ENCODE measurements around the gene AIMP1. TPM values are rescaled to one million over a fixed set of nuclear protein-coding genes. Genes with fewer than 3 reads are reported as not detected.

Gene AIMP1
- total and polyA plus RNA-seq, 2 of the 13 experiments (the other 11 are each of a cell fraction or from before 2014, with no cell fraction given) = 28.6 to 82.9 TPM

DNA sequence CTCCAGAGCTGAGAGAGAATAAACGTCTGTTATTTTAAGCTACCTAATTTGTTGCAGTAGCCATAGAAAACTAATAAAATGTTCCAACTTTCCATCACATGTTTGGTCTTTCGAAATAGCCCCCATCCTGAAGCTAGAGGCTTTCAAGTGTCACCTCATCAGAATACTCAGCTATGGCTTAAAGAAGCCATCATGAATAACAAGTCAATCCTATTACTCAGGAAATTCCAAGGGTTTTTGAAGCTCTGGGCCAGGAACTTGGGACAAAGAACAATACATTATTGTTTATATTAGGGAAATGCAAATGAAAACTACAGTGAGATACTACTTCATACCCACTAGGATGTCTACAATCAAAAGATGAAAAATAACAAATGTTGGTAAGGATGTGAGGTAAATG, 42.5 kb upstream of the AIMP1 start:
- no peak overlapping the region for H3K27ac ChIP-seq (ENCODE audit: extremely low read length, insufficient read depth, low read length)
- H3K4me2 ChIP-seq (ENCODE audit: low read depth, low read length) = no peak overlapping the region
- in situ Hi-C loops (cut with HindIII; ENCODE audit: extremely low pct_ligation_motif_present, low pct_unique_long_range_greater_than_20kb) (no loop called here), intact Hi-C loops (cut with micrococcal nuclease; ENCODE audit: unreplicated experiment) (loop anchor here (5.0 kb wide), 1 partner anchor 758 kb away; no protein-coding TSS in a partner anchor)
- FAIRE-seq (no peak), DNase-seq (ENCODE audit: low spot score) (no peak), ATAC-seq (no peak)
- ChIA-PET CTCF (ENCODE audit: low intra/inter-chr PET ratio, low total read pairs) (no interaction called here), POLR2A (interaction anchor here (1.4 kb wide), 1 partner anchor 15 kb away, joined by 4 read pairs; no protein-coding TSS in a partner anchor)
- no peak overlapping the region for H2AFZ ChIP-seq (ENCODE audit: low read length)
- peaks cover 50% of the 10 kb centered on the region for H3K79me2 ChIP-seq (ENCODE audit: insufficient read depth, low read length)
- H3K27me3 ChIP-seq (ENCODE audit: control insufficient read depth in 1 of 2, insufficient read depth in 2 of 2, low read length in 2 of 2) = no peaks in the 10 kb centered on the region
- no peak overlapping the region for H3K9ac ChIP-seq (ENCODE audit: insufficient read depth, low read depth, low read length)
- WGBS (ENCODE audit: low lambda C conversion rate) = 93% methylated on average over 2 of the region's 2 CpGs
- no peak overlapping the region for H3K4me3 ChIP-seq (replicated peaks in 1 of 3; ENCODE audit: insufficient read depth in 1 of 3, low read depth in 2 of 3, low read length in 3 of 3)
- H3K9me3 ChIP-seq (ENCODE audit: low read length) = no peaks in the 10 kb centered on the region
- BruUV-seq (replicated peaks) = no TSS peak
- TF ChIP-seq ZNF589 (CRISPR knock-in tag; conservative IDR thresholded peaks at IDR 0.05) (no peak), SOX13 (IDR thresholded peaks at IDR 0.05) (no peak), SOX13 (CRISPR knock-in tag; conservative IDR thresholded peaks at IDR 0.05 in 1 of 2, IDR thresholded peaks at IDR 0.05 in 1 of 2) (no peak), ZNF605 (CRISPR knock-in tag; IDR thresholded peaks at IDR 0.05) (no peak), ELF4 (CRISPR knock-in tag; IDR thresholded peaks at IDR 0.05; ENCODE audit: borderline replicate concordance) (no peak), SMAD3 (CRISPR knock-in tag; IDR thresholded peaks at IDR 0.05) (no peak), NCOA1 (CRISPR knock-in tag; IDR thresholded peaks at IDR 0.05) (no peak)
- TF ChIP-seq, protein P1, sequence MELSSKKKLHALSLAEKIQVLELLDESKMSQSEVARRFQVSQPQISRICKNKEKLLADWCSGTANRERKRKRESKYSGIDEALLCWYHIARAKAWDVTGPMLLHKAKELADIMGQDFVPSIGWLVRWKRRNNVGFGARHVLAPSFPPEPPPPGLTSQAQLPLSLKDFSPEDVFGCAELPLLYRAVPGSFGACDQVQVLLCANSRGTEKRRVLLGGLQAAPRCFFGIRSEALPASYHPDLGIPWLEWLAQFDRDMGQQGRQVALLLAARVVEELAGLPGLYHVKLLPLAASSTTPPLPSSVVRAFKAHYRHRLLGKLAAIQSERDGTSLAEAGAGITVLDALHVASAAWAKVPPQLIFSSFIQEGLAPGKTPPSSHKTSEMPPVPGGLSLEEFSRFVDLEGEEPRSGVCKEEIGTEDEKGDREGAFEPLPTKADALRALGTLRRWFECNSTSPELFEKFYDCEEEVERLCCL (CRISPR knock-in tag; IDR thresholded peaks at IDR 0.05; ENCODE audit: borderline replicate concordance) = no peak
- TF ChIP-seq, protein P2, sequence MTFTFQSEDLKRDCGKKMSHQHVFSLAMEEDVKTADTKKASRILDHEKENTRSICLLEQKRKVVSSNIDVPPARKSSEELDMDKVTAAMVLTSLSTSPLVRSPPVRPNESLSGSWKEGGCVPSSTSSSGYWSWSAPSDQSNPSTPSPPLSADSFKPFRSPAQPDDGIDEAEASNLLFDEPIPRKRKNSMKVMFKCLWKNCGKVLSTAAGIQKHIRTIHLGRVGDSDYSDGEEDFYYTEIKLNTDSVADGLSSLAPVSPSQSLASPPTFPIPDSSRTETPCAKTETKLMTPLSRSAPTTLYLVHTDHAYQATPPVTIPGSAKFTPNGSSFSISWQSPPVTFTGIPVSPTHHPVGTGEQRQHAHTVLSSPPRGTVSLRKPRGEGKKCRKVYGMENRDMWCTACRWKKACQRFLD (CRISPR knock-in tag; IDR thresholded peaks at IDR 0.05; ENCODE audit: borderline replicate concordance) = no peak
- TF ChIP-seq, protein P3, sequence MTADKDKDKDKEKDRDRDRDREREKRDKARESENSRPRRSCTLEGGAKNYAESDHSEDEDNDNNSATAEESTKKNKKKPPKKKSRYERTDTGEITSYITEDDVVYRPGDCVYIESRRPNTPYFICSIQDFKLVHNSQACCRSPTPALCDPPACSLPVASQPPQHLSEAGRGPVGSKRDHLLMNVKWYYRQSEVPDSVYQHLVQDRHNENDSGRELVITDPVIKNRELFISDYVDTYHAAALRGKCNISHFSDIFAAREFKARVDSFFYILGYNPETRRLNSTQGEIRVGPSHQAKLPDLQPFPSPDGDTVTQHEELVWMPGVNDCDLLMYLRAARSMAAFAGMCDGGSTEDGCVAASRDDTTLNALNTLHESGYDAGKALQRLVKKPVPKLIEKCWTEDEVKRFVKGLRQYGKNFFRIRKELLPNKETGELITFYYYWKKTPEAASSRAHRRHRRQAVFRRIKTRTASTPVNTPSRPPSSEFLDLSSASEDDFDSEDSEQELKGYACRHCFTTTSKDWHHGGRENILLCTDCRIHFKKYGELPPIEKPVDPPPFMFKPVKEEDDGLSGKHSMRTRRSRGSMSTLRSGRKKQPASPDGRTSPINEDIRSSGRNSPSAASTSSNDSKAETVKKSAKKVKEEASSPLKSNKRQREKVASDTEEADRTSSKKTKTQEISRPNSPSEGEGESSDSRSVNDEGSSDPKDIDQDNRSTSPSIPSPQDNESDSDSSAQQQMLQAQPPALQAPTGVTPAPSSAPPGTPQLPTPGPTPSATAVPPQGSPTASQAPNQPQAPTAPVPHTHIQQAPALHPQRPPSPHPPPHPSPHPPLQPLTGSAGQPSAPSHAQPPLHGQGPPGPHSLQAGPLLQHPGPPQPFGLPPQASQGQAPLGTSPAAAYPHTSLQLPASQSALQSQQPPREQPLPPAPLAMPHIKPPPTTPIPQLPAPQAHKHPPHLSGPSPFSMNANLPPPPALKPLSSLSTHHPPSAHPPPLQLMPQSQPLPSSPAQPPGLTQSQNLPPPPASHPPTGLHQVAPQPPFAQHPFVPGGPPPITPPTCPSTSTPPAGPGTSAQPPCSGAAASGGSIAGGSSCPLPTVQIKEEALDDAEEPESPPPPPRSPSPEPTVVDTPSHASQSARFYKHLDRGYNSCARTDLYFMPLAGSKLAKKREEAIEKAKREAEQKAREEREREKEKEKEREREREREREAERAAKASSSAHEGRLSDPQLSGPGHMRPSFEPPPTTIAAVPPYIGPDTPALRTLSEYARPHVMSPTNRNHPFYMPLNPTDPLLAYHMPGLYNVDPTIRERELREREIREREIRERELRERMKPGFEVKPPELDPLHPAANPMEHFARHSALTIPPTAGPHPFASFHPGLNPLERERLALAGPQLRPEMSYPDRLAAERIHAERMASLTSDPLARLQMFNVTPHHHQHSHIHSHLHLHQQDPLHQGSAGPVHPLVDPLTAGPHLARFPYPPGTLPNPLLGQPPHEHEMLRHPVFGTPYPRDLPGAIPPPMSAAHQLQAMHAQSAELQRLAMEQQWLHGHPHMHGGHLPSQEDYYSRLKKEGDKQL (CRISPR knock-in tag; IDR thresholded peaks at IDR 0.05; ENCODE audit: low read depth) = no peak
- TF ChIP-seq, protein P4, sequence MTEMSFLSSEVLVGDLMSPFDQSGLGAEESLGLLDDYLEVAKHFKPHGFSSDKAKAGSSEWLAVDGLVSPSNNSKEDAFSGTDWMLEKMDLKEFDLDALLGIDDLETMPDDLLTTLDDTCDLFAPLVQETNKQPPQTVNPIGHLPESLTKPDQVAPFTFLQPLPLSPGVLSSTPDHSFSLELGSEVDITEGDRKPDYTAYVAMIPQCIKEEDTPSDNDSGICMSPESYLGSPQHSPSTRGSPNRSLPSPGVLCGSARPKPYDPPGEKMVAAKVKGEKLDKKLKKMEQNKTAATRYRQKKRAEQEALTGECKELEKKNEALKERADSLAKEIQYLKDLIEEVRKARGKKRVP (CRISPR knock-in tag; IDR thresholded peaks at IDR 0.05) = no peak
- peaks cover 22% of the 10 kb centered on the region for H3K4me1 ChIP-seq (ENCODE audit: insufficient read depth, low read length)
- H3K36me3 ChIP-seq (replicated peaks in 1 of 2; ENCODE audit: control insufficient read depth in 1 of 2, insufficient read depth in 2 of 2, low read length in 2 of 2) = peaks cover 2 to 14% of the 10 kb centered on the region in 2 experiments; a peak in 2 of 5 replicates
- H4K20me1 ChIP-seq (ENCODE audit: insufficient read depth, low read length) = no peaks in the 10 kb centered on the region

All from HepG2 (cell line).